ENCODE measurements around the gene FOXI3. TPM values are rescaled to one million over a fixed set of nuclear protein-coding genes. Genes with fewer than 3 reads are reported as not detected.

The FOXI3 gene
- total and polyA plus RNA-seq, 9 of the 15 experiments (the other 6 are each of a cell fraction or from before 2014, with no cell fraction given): not detected

- in situ Hi-C loops (cut with MboI): no loop called here
Measured at GRCh38 chr2:88500691-88501090, 48.2 kb upstream of the FOXI3 start.

More at GRCh38 chr2:88500691-88501090, 48.2 kb upstream of the FOXI3 start:
- H3K4me1 ChIP-seq (replicated peaks in 1 of 2; ENCODE audit: control insufficient read depth in 2 of 2, insufficient read depth in 2 of 2, low read length in 2 of 2): no peaks in the 10 kb centered on the region; a peak in 1 of 5 replicates
- peaks cover 6% of the 10 kb centered on the region; the same call in 1 of the 2 replicates for H3K9me3 ChIP-seq (replicated peaks; ENCODE audit: control insufficient read depth, insufficient read depth, low read depth, low read length)
- H3K9ac ChIP-seq (ENCODE audit: insufficient read depth in 1 of 2, low read depth in 2 of 2, low read length in 2 of 2): no peak overlapping the region
- peaks cover 8 to 12% of the 10 kb centered on the region in 2 experiments; a peak in 3 of 5 replicates for H3K27me3 ChIP-seq (ENCODE audit: control insufficient read depth in 2 of 2, insufficient read depth in 2 of 2, low read length in 2 of 2)
- no peaks in the 10 kb centered on the region for H3K36me3 ChIP-seq (ENCODE audit: control insufficient read depth, insufficient read depth, low read length)
- no TSS peak for BruUV-seq (replicated peaks)
- TF ChIP-seq ZNF384 (IDR thresholded peaks at IDR 0.05; ENCODE audit: low read depth, low read length) (no peak), CC2D1A (IDR thresholded peaks at IDR 0.05) (no peak), ZNF318 (IDR thresholded peaks at IDR 0.05; ENCODE audit: borderline replicate concordance in 1 of 2, low read depth in 1 of 2) (no peak), POLR2AphosphoS5 (IDR thresholded peaks at IDR 0.05; ENCODE audit: control insufficient read depth, insufficient read depth, low read depth, low read length) (no peak)
- intact Hi-C loops (cut with micrococcal nuclease): no loop called here
- WGBS (ENCODE audit: insufficient coverage, low coverage, missing lambda C conversion rate): 0% methylated on average over 2 of the region's 2 CpGs
- H4K20me1 ChIP-seq (replicated peaks; ENCODE audit: control insufficient read depth, insufficient read depth, low read length): no peaks in the 10 kb centered on the region
- CTCF ChIA-PET (ENCODE audit: low intra/inter-chr PET ratio): no interaction called here
- ATAC-seq (no peak), DNase-seq (ENCODE audit: extremely low read depth in 1 of 4, low spot score in 3 of 4) (no peak), FAIRE-seq (no peak)
- no peak overlapping the region for H3K4me3 ChIP-seq
- H3K27ac ChIP-seq (ENCODE audit: extremely low read depth, low read depth, low read length): no peak overlapping the region
- POLR2A ChIA-PET: interaction anchor here (0.6 to 0.8 kb wide), 3 partner anchors 40 to 329 kb away, joined by 3 read pairs; no protein-coding TSS in a partner anchor
- H3K79me2 ChIP-seq (ENCODE audit: control insufficient read depth, insufficient read depth, low read length): no peaks in the 10 kb centered on the region
- no peaks in the 10 kb centered on the region for H3K9me1 ChIP-seq (ENCODE audit: control insufficient read depth, insufficient read depth, low read length)
- no peak overlapping the region for H2AFZ ChIP-seq (ENCODE audit: low read depth, low read length)
- H3K4me2 ChIP-seq (ENCODE audit: insufficient read depth, low read length): no peak overlapping the region
